ENCODE measurements around the gene INHBE.
"Not testable (repeated sequence)": the region's sequence is repeated elsewhere in the genome, so short reads cannot be mapped to it uniquely, and the experiment has no call there.

INHBE gene

GRCh38 chr12:57441846-57442427 is 13.2 kb upstream of the INHBE start:
- DNase-seq (ENCODE audit: low read depth) = no peak

- not testable (repeated sequence) for DNase-seq (ENCODE audit: low read depth)
Measured at GRCh38 chr12:57444337-57444736, 10.8 kb upstream of the INHBE start.

- DNase-seq (ENCODE audit: low read depth) = no peak
Measured at GRCh38 chr12:57444744-57445143, 10.4 kb upstream of the INHBE start.

- DNase-seq (ENCODE audit: low read depth) = no peak
Measured at GRCh38 chr12:57446292-57446960, 8.7 kb upstream of the INHBE start.

GRCh38 chr12:57448669-57449068 is 6.4 kb upstream of the INHBE start:
- no peak for DNase-seq (ENCODE audit: low read depth)

- DNase-seq (ENCODE audit: low read depth) = no peak
Measured at GRCh38 chr12:57449375-57449774, 5.7 kb upstream of the INHBE start.

GRCh38 chr12:57450057-57450456 is 5.0 kb upstream of the INHBE start:
- no peak for DNase-seq (ENCODE audit: low read depth)

GRCh38 chr12:57451233-57451778 is 3.8 kb upstream of the INHBE start:
- no peak for DNase-seq (ENCODE audit: low read depth)

- DNase-seq (ENCODE audit: low read depth) = no peak
Measured at GRCh38 chr12:57452181-57452936, 2.7 kb upstream of the INHBE start.

- no peak for DNase-seq (ENCODE audit: low read depth)
Measured at GRCh38 chr12:57452937-57453509, 2.1 kb upstream of the INHBE start.

- no peak for DNase-seq (ENCODE audit: low read depth)
Measured at GRCh38 chr12:57454213-57454565, 918 bp upstream of the INHBE start.

GRCh38 chr12:57455374-57456144 is 452 bp downstream of the INHBE start:
- no peak for DNase-seq (ENCODE audit: low read depth)

GRCh38 chr12:57456145-57456700 is 1.1 kb downstream of the INHBE start:
- peak; percentile 27 for DNase-seq (ENCODE audit: low read depth)

- DNase-seq (ENCODE audit: low read depth) = no peak
Measured at GRCh38 chr12:57456737-57457490, 1.8 kb downstream of the INHBE start.

GRCh38 chr12:57458665-57459054 is 3.6 kb downstream of the INHBE start:
- DNase-seq (ENCODE audit: low read depth) = no peak

GRCh38 chr12:57459055-57459749 is 4.1 kb downstream of the INHBE start:
- DNase-seq (ENCODE audit: low read depth) = peak; percentile 91

GRCh38 chr12:57459750-57460467 is 4.8 kb downstream of the INHBE start, which contains the start of gene GLI1:
Gene GLI1 (plus strand): TSS chr12:57459785. CDS start chr12:57463692, 3,907 bp downstream.
- no peak for DNase-seq (ENCODE audit: low read depth)

- no peak for DNase-seq (ENCODE audit: low read depth)
Measured at GRCh38 chr12:57460468-57460784, 5.3 kb downstream of the INHBE start.

- DNase-seq (ENCODE audit: low read depth) = no peak
Measured at GRCh38 chr12:57460841-57461275, 5.8 kb downstream of the INHBE start.

Measured in stimulated activated CD4-positive, alpha-beta T cell treated with anti-CD3 and anti-CD28 coated beads, Interleukin-2, amount 100 ng/mL, for 4 hours (primary cell).